GM19238 (cell line): ENCODE results near the gene TRIML2.

ENCODE experiments used
- DNase-seq: peaks from one replicate; pipeline ENCODE4 v3.0.0; 2011; ENCODE audit warnings: low spot score; ENCODE audit not compliant: insufficient read length

TRIML2 gene

DNA sequence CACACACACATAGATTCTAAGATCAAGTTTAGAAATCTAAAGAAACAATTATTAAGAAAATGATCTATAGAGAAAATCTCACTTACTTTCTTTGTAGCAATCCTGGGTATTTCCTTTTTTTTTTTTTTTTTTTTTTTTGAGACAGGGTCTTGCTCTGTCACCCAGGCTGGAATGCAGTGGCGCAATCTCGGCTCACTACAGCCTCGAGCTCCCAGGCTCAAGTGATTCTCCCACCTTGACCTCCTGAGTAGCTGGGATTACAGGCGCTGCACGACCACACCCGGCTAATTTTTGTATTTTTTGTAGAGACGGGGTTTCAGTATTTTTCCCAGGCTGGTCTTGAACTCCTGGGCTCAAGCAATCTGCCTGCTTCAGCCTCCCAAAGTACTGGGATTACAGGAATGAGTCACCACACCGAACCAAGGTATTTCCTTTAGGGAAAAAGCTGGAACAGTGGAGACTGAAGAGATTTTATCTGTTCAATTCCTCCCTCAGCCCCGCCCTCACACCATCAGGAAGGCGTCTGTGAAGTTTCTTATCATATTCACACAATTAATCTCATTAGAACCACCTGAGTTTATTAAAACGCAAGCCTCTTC lies at the start of gene TRIML2:
TSS of gene TRIML2 (minus strand) at position 447 of the 599 bp plus-strand sequence. CDS start 4,235 bp downstream, outside the sequence.
- no peak for DNase-seq

DNA sequence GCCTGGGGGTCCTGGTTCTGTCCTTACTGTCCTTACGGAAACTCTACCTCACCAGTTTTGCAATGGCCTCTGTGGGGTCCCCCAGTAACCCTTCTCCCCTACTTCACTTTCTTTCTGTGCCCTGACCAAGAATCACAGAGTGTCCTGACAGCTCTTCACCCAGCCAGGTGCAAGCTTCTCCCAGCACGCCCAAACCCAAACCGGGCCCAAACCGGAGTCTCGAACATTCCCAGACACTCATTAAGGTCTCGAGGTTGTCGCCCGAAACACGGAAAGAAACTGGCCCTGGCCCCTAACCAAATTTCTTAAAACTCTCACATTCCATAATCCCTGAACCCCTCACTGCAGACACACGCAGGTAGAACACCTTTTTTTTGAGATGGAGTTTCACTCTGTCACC lies 48.9 kb upstream of the TRIML2 start:
- DNase-seq = no peak

GRCh38 chr4:188154668-188155405 lies 45.4 kb upstream of the TRIML2 start:
- no peak for DNase-seq

DNA sequence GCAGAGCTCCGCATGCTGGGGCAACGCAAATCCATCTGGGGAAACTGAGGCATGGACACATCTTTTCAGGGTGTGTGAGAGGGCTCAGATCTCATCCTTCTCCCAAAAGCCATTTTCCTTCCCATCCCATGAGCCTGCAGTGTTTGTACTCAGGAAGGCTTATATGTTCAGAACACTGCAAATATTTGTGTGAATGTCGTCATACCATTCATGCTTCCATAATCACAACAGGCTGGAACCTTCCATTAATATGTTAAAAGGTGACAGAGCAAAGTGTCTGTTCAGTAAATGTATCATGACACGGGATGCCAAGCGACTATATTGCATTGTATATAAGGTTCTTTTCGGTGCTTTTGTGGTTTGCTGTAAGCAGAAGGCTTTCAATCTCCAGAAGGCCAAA lies 38.4 kb upstream of the TRIML2 start:
- no peak for DNase-seq

DNA sequence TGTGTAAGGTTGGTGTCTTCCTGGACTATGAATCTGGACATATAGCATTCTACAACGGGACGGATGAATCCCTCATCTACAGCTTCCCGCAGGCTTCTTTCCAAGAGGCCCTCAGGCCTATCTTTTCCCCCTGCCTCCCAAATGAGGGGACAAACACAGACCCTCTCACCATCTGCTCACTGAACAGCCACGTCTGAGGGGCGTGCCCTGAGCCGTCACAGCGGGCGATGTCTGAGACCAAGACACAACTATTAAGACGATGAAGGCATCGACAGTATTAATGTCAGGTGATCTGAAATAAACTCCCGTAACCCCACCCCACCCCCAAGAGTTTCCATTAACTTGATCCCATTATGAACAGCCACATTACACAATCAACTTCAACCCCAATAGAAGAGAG lies 37.8 kb upstream of the TRIML2 start:
- no peak for DNase-seq

GRCh38 chr4:188146618-188147017 lies 37.2 kb upstream of the TRIML2 start:
- DNase-seq = no peak

DNA sequence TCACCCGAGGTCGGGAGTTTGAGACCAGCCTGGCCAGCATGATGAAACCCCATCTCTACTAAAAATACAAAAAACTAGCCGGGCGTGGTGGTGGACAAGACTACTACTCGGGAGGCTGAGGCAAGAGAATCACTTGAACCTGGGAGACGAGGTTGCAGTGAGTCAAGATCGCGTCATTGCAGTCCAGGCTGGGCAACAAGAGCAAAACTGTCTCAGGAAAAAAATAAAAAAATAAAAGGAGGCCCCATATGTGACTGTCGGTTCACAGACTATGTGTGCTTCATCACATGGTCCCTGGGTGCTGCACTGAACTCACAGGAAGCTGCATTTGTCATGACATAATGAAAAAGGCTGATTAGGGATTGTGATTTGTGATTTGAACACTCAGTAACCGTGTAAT lies 36.2 kb upstream of the TRIML2 start:
- DNase-seq = no peak

- no peak for DNase-seq
These were observed 34.3 kb upstream of the TRIML2 start for GRCh38 chr4:188143731-188144130.

- DNase-seq = no peak
These were observed 30.3 kb upstream of the TRIML2 start for GRCh38 chr4:188139671-188140070.

DNA sequence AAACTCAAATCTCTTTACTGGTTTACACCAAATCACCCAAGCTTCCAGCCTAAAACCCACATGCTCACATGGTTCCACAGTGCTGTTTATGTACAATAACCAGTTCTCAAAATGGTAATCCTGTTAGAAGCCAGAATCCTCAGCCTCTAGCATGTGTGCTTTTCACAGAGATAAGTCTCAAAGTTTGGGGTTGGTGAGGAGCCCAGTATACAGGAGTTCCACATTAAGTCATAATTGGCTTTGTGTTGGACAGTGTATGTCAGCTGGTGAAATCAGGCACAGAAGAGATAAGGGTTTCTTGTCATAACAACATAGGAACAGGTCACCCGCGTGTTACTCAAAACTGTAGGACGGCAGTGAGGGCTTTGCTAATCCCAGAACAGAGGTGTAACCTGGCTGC lies 29.7 kb upstream of the TRIML2 start, which contains the start of gene TRIML1:
TSS of gene TRIML1 (plus strand) at position 301 of the 400 bp plus-strand sequence. CDS start 118 bp downstream, outside the sequence.
- no peak for DNase-seq

- DNase-seq = no peak
These were observed 28.8 kb upstream of the TRIML2 start for GRCh38 chr4:188138227-188138626.

DNA sequence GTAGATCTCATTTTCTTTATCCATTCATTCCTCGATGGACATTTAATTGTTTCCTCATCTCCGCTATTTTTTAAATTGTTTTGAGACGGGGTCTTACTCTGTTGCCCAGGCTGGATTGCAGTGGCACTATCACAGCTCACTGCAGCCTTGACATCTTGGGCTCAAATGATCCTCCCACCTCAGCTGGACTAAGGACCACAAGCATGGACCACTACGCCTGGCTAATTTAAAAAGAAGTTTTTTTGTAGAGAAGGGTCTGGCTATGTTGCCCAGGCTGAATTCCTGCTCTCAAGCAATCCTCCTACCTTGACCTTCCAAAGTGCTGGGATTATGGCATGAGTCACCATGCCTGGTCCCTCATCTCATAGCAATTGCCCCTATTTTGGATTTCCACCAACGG lies 22.8 kb upstream of the TRIML2 start:
- DNase-seq = no peak

DNA sequence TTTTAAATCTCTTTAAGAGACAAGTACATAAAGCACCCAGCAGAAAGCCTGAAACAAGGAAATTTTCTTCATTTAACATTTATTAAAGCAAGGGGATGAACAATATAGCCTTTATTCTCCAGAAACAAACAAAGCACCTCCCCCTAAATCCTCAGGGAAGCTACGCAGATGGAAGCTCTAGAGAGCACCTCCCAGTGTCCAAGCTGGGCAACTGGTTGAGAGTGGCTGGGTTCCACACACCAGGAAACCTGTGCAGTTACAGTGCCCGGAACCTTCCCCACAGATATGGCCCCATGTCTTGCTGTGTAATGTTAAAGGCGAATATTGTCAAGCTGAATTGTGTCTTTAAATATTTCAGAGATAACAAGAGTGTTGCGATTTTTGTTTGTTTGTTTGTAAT lies 21.0 kb upstream of the TRIML2 start:
- no peak for DNase-seq

DNA sequence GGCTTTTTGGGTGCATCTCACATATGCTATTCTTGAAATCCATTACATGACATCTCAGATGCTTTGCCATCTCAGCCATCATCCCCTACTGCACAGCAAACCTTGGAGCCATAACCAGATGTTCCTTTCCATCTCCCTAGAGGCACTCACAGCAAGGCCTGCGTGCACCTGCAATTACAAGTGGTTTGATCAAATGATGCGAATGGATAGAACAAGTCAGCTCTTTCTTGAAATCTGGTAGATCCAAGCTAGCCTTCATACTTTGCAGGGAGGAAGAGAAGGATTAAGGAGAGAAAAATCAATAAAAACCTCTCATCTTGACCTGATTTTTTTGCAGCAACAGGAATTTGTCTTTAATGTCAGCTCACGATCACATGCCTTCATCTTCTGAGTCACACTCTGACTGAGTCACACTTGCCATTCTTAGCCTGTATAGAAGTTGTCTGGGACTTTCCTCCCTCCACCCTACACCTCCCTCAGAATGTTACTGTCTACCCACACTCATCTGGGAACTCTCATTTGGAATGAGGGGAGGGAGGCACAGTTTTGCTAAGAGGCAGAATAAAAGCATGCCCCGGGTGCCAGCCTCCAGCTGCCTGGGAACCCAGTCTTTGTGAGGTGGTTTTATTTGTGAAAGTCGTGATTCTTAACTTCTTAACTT lies 17.9 kb upstream of the TRIML2 start:
- DNase-seq = no peak

DNA sequence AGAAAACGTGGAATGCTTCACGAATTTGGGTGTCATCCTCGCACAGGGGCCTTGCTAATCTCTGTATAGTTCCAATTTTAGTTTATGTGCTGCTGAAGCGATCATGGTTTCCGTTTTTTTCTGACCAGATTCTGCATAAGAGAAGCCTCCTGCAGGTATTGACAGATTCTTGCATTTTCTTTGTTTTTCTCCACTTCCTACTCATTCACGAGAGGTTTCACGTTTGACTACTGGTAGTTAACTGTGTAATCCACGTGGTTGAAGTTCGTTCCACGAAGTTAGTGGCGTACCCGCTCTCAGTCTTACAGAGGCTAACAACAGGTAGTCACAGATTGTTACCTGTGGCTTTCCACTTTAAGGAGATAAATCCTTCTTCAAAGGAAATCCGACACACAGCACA lies 12.1 kb upstream of the TRIML2 start:
- no peak for DNase-seq

GRCh38 chr4:188117631-188118324 lies 8.4 kb upstream of the TRIML2 start:
- no peak for DNase-seq

- DNase-seq = no peak
These were observed 3.8 kb upstream of the TRIML2 start for GRCh38 chr4:188113156-188113555.

DNA sequence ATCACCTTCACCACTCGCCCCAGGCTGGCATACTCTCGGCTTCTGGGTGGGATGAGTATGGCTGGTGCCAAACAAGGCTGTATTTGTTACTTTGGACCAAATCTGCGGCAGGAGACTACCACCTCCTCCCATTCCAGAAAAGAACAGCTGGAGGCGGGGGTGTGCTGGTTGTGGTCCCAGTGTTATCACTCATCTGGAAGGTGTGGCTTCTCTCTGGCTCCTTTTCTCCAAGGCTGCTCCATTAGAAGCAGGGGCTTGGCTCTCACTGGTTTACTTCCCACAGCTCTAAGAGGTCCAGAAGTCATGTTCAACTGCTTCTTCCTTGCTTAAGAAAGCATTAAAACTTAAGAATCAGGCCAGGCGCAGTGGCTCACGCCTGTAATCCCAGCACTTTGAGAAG lies 2.6 kb upstream of the TRIML2 start:
- no peak for DNase-seq

- DNase-seq = no peak
These were observed 1.5 kb upstream of the TRIML2 start for GRCh38 chr4:188110741-188111471.

- DNase-seq = no peak
These were observed 633 bp upstream of the TRIML2 start for GRCh38 chr4:188110036-188110435.
